ENCODE results near the gene ADM5. TPM values are rescaled to one million over a fixed set of nuclear protein-coding genes. Genes with fewer than 3 reads are reported as not detected.

ADM5 gene
- polyA plus RNA-seq, 1 of the 3 experiments (the other 2 are of a cell fraction): 1.3 TPM

DNA sequence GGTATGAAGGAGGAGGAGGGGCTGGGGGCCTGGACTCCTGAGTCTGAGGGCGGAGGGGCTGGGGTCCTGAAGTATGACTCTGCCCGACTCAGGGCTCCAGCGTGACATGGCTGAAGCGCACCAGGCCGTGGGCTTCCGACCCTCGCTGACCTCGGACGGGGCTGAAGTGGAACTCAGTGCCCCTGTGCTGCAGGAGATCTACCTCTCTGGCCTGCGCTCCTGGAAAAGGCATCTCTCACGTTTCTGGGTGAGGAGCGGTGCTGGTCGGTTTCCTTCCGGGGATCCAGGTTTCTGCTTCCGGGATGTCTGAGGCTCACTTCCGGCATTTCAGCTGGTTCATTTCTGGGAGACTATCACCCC, 2.7 kb downstream of the ADM5 start (continued):
- TF ChIP-seq, protein P1, sequence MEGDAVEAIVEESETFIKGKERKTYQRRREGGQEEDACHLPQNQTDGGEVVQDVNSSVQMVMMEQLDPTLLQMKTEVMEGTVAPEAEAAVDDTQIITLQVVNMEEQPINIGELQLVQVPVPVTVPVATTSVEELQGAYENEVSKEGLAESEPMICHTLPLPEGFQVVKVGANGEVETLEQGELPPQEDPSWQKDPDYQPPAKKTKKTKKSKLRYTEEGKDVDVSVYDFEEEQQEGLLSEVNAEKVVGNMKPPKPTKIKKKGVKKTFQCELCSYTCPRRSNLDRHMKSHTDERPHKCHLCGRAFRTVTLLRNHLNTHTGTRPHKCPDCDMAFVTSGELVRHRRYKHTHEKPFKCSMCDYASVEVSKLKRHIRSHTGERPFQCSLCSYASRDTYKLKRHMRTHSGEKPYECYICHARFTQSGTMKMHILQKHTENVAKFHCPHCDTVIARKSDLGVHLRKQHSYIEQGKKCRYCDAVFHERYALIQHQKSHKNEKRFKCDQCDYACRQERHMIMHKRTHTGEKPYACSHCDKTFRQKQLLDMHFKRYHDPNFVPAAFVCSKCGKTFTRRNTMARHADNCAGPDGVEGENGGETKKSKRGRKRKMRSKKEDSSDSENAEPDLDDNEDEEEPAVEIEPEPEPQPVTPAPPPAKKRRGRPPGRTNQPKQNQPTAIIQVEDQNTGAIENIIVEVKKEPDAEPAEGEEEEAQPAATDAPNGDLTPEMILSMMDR (IDR thresholded peaks at IDR 0.05): no peak
- no peak for TF ChIP-seq FOSL2 (IDR thresholded peaks at IDR 0.05; ENCODE audit: borderline replicate concordance, low read depth)
- peak; percentile 72 for TF ChIP-seq POLR2AphosphoS5 (IDR thresholded peaks at IDR 0.05; ENCODE audit: low read depth, low read length)
- TF ChIP-seq ELF1 (IDR thresholded peaks at IDR 0.05): peak; percentile 81
- TF ChIP-seq, protein P2, sequence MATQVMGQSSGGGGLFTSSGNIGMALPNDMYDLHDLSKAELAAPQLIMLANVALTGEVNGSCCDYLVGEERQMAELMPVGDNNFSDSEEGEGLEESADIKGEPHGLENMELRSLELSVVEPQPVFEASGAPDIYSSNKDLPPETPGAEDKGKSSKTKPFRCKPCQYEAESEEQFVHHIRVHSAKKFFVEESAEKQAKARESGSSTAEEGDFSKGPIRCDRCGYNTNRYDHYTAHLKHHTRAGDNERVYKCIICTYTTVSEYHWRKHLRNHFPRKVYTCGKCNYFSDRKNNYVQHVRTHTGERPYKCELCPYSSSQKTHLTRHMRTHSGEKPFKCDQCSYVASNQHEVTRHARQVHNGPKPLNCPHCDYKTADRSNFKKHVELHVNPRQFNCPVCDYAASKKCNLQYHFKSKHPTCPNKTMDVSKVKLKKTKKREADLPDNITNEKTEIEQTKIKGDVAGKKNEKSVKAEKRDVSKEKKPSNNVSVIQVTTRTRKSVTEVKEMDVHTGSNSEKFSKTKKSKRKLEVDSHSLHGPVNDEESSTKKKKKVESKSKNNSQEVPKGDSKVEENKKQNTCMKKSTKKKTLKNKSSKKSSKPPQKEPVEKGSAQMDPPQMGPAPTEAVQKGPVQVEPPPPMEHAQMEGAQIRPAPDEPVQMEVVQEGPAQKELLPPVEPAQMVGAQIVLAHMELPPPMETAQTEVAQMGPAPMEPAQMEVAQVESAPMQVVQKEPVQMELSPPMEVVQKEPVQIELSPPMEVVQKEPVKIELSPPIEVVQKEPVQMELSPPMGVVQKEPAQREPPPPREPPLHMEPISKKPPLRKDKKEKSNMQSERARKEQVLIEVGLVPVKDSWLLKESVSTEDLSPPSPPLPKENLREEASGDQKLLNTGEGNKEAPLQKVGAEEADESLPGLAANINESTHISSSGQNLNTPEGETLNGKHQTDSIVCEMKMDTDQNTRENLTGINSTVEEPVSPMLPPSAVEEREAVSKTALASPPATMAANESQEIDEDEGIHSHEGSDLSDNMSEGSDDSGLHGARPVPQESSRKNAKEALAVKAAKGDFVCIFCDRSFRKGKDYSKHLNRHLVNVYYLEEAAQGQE (IDR thresholded peaks at IDR 0.05; ENCODE audit: low read depth, low read length): no peak
- TF ChIP-seq SIN3A (IDR thresholded peaks at IDR 0.05; ENCODE audit: borderline replicate concordance, low read depth, low read length): no peak
- TF ChIP-seq, protein P3, sequence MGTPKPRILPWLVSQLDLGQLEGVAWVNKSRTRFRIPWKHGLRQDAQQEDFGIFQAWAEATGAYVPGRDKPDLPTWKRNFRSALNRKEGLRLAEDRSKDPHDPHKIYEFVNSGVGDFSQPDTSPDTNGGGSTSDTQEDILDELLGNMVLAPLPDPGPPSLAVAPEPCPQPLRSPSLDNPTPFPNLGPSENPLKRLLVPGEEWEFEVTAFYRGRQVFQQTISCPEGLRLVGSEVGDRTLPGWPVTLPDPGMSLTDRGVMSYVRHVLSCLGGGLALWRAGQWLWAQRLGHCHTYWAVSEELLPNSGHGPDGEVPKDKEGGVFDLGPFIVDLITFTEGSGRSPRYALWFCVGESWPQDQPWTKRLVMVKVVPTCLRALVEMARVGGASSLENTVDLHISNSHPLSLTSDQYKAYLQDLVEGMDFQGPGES (IDR thresholded peaks at IDR 0.05; ENCODE audit: low read depth, low read length): no peak
- TF ChIP-seq RFX5 (IDR thresholded peaks at IDR 0.05; ENCODE audit: low read length): no peak
- TF ChIP-seq, protein P4, sequence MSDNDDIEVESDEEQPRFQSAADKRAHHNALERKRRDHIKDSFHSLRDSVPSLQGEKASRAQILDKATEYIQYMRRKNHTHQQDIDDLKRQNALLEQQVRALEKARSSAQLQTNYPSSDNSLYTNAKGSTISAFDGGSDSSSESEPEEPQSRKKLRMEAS (IDR thresholded peaks at IDR 0.05; ENCODE audit: low read depth): peak; percentile 63; the same call in 1 of the 2 replicates
- TF ChIP-seq NRF1 (IDR thresholded peaks at IDR 0.05; ENCODE audit: low read depth, low read length): no peak
- TF ChIP-seq TEAD4 (IDR thresholded peaks at IDR 0.05; ENCODE audit: borderline replicate concordance, insufficient read depth): no peak
- no peak for TF ChIP-seq YY1 (IDR thresholded peaks at IDR 0.05; ENCODE audit: low read depth)
- no peak for TF ChIP-seq SMC3 (IDR thresholded peaks at IDR 0.05; ENCODE audit: low read depth, low read length)
- no peak for TF ChIP-seq RXRA (IDR thresholded peaks at IDR 0.05; ENCODE audit: borderline replicate concordance, low read depth)
- no peak for TF ChIP-seq RCOR1 (IDR thresholded peaks at IDR 0.05; ENCODE audit: low read length)
- no peak for TF ChIP-seq MEF2A (IDR thresholded peaks at IDR 0.05; ENCODE audit: borderline replicate concordance, low read depth)
- TF ChIP-seq RAD21 (IDR thresholded peaks at IDR 0.05; ENCODE audit: low read length): no peak
- TF ChIP-seq TCF12 (IDR thresholded peaks at IDR 0.05): no peak
- TF ChIP-seq, protein P5, sequence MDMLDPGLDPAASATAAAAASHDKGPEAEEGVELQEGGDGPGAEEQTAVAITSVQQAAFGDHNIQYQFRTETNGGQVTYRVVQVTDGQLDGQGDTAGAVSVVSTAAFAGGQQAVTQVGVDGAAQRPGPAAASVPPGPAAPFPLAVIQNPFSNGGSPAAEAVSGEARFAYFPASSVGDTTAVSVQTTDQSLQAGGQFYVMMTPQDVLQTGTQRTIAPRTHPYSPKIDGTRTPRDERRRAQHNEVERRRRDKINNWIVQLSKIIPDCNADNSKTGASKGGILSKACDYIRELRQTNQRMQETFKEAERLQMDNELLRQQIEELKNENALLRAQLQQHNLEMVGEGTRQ (IDR thresholded peaks at IDR 0.05; ENCODE audit: borderline replicate concordance, low read depth, low read length): no peak
- TF ChIP-seq JUND (IDR thresholded peaks at IDR 0.05): no peak
- no peak for TF ChIP-seq FOXJ3 (CRISPR knock-in tag; IDR thresholded peaks at IDR 0.05)
- peak; percentile 76; the same call in 1 of the 2 replicates for TF ChIP-seq TAF1 (IDR thresholded peaks at IDR 0.05; ENCODE audit: borderline replicate concordance, low read depth, low read length)
- TF ChIP-seq EP300 (IDR thresholded peaks at IDR 0.05; ENCODE audit: borderline replicate concordance in 1 of 2, low read depth in 1 of 2, low read length in 1 of 2): no peak
